ENCODE data around the gene COX17. TPM values are rescaled to one million over a fixed set of nuclear protein-coding genes. Genes with fewer than 3 reads are reported as not detected.

COX17 gene
- polyA plus RNA-seq, 1 of the 3 experiments (the other 2 are of a cell fraction): 21.5 TPM

DNA sequence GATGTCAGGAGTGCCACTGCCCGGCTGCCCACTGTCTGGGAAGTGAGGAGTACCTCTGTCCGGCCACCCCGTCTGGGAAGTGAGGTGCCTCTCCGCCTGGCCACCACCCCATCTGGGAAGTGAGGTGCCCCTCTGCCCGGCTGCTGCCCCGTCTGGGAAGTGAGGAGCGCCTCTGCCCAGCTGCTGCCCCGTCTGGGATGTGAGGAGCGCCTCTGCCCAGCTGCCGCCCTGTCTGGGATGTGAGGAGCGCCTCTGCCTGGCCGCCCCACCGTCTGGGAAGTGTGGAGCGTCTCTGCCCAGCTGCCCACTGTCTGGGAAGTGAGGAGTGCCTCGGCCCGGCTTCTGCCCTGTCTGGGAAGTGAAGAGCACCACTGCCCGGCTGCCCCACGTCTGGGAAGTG is 3.3 kb downstream of the COX17 start:
- H3K27me3 ChIP-seq (ENCODE audit: insufficient read depth): no peaks in the 10 kb centered on the region
- H3K9me3 ChIP-seq: no peaks in the 10 kb centered on the region
- TF ChIP-seq FOXM1 (IDR thresholded peaks at IDR 0.05; ENCODE audit: low read depth) (no peak), NRF1 (IDR thresholded peaks at IDR 0.05; ENCODE audit: low read depth, low read length) (no peak), CHD2 (IDR thresholded peaks at IDR 0.05; ENCODE audit: low read length, partially characterized antibody) (no peak), SMC3 (IDR thresholded peaks at IDR 0.05; ENCODE audit: low read depth, low read length) (no peak), TCF12 (IDR thresholded peaks at IDR 0.05) (no peak), RFX5 (IDR thresholded peaks at IDR 0.05; ENCODE audit: low read length) (no peak), EZH2phosphoT487 (IDR thresholded peaks at IDR 0.05; ENCODE audit: borderline replicate concordance, low read depth) (no peak), GABPA (IDR thresholded peaks at IDR 0.05; ENCODE audit: low read depth) (no peak), FOXJ3 (CRISPR knock-in tag; IDR thresholded peaks at IDR 0.05) (no peak)
- H4K20me1 ChIP-seq (ENCODE audit: insufficient read depth): no peaks in the 10 kb centered on the region
- no peak for DNase-seq
- H3K79me2 ChIP-seq (ENCODE audit: insufficient read depth): peaks cover 8% of the 10 kb centered on the region; the same call in 1 of the 2 replicates
- no peak overlapping the region for H3K27ac ChIP-seq (ENCODE audit: low read depth in 2 of 2, low read length in 1 of 2)
- H3K9ac ChIP-seq: no peak overlapping the region
- H3K4me1 ChIP-seq (ENCODE audit: control insufficient read depth in 1 of 2, insufficient read depth in 2 of 2, low read depth in 1 of 2, low read length in 1 of 2): peaks cover 8 to 14% of the 10 kb centered on the region in 2 experiments; a peak in 3 of 4 replicates
- ChIA-PET POLR2A (interaction anchor here (3.0 kb wide), 1 partner anchor 13 kb away, joined by 11 read pairs; the partner anchor contains the start of gene POPDC2), CTCF (no interaction called here)
- WGBS (ENCODE audit: low lambda C conversion rate): 89% methylated on average over 17 of the region's 18 CpGs
- H3K36me3 ChIP-seq (replicated peaks in 1 of 2; ENCODE audit: control insufficient read depth in 1 of 2, insufficient read depth in 2 of 2, low read length in 1 of 2): peaks cover 8 to 11% of the 10 kb centered on the region in 2 experiments
- H3F3A ChIP-seq (replicated peaks; ENCODE audit: insufficient read depth): no peaks in the 10 kb centered on the region
- no peak overlapping the region for H3K4me3 ChIP-seq (ENCODE audit: low read depth in 2 of 2, low read length in 1 of 2)
- no peak overlapping the region for H2AFZ ChIP-seq (ENCODE audit: low read depth)
- no peak overlapping the region for H3K4me2 ChIP-seq
- H3K9me2 ChIP-seq: no peaks in the 10 kb centered on the region

DNA sequence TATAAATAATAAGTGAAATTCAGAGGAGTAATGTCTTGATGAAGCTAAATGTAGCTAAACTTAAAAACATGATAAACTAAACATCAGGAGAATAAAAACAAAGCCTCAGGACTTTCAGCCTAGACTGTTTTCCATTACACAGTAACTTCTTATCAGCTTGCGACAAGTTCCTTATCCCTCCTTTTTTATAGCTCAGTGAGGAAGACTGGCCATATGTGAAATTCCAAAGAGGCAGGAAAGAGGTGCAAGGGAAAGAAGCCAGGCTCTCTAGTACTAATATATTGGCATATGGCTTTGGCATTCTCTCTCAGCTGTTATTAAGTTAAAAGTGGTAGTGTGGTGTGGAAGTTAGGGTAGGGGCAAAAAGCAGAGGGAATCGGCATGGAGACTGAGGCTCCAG is 4.4 kb downstream of the COX17 start:
- no peak overlapping the region for H3K9ac ChIP-seq
- POLR2A ChIA-PET: interaction anchor here (0.9 kb wide), 1 partner anchor 10 kb away, joined by 3 read pairs; no protein-coding TSS in a partner anchor
- peaks cover 8% of the 10 kb centered on the region; the same call in 1 of the 2 replicates for H3K79me2 ChIP-seq (ENCODE audit: insufficient read depth)
- H4K20me1 ChIP-seq (ENCODE audit: insufficient read depth): no peaks in the 10 kb centered on the region
- H3K4me3 ChIP-seq (ENCODE audit: low read depth in 2 of 2, low read length in 1 of 2): no peak overlapping the region
- peaks cover 8 to 11% of the 10 kb centered on the region in 2 experiments for H3K36me3 ChIP-seq (replicated peaks in 1 of 2; ENCODE audit: control insufficient read depth in 1 of 2, insufficient read depth in 2 of 2, low read length in 1 of 2)
- H3K4me1 ChIP-seq (ENCODE audit: control insufficient read depth in 1 of 2, insufficient read depth in 2 of 2, low read depth in 1 of 2, low read length in 1 of 2): peaks cover 8 to 14% of the 10 kb centered on the region in 2 experiments; a peak in 3 of 4 replicates
- no peaks in the 10 kb centered on the region for H3K9me2 ChIP-seq
- H3F3A ChIP-seq (replicated peaks; ENCODE audit: insufficient read depth): no peaks in the 10 kb centered on the region
- peak overlapping the region in 1 of 2 experiments; percentile 25; a peak in 2 of 4 replicates for H3K27ac ChIP-seq (ENCODE audit: low read depth in 2 of 2, low read length in 1 of 2)
- H3K9me3 ChIP-seq: no peaks in the 10 kb centered on the region
- no peak overlapping the region for H2AFZ ChIP-seq (ENCODE audit: low read depth)
- 93% methylated on average over 2 of the region's 2 CpGs for WGBS (ENCODE audit: low lambda C conversion rate)
- no peak overlapping the region for H3K4me2 ChIP-seq
- no peak for DNase-seq
- CTCF ChIA-PET: interaction anchor here (1.1 to 2.0 kb wide), 6 partner anchors 8 to 398 kb away, joined by 3 to 12 read pairs (median 4); no protein-coding TSS in a partner anchor
- H3K27me3 ChIP-seq (ENCODE audit: insufficient read depth): no peaks in the 10 kb centered on the region
- TF ChIP-seq POLR2AphosphoS5 (IDR thresholded peaks at IDR 0.05; ENCODE audit: low read depth, low read length) (no peak), JUND (IDR thresholded peaks at IDR 0.05) (no peak), NFIC (IDR thresholded peaks at IDR 0.05; ENCODE audit: borderline replicate concordance) (no peak), CHD2 (IDR thresholded peaks at IDR 0.05; ENCODE audit: low read length, partially characterized antibody) (no peak), ELF1 (IDR thresholded peaks at IDR 0.05) (no peak), TEAD4 (IDR thresholded peaks at IDR 0.05; ENCODE audit: borderline replicate concordance, insufficient read depth) (no peak), SIN3A (IDR thresholded peaks at IDR 0.05; ENCODE audit: borderline replicate concordance, low read depth, low read length) (no peak), GABPA (IDR thresholded peaks at IDR 0.05; ENCODE audit: low read depth) (no peak), TCF12 (IDR thresholded peaks at IDR 0.05) (no peak), RAD21 (IDR thresholded peaks at IDR 0.05; ENCODE audit: low read length) (no peak), RCOR1 (IDR thresholded peaks at IDR 0.05; ENCODE audit: low read length) (no peak)
- TF ChIP-seq, protein P1, sequence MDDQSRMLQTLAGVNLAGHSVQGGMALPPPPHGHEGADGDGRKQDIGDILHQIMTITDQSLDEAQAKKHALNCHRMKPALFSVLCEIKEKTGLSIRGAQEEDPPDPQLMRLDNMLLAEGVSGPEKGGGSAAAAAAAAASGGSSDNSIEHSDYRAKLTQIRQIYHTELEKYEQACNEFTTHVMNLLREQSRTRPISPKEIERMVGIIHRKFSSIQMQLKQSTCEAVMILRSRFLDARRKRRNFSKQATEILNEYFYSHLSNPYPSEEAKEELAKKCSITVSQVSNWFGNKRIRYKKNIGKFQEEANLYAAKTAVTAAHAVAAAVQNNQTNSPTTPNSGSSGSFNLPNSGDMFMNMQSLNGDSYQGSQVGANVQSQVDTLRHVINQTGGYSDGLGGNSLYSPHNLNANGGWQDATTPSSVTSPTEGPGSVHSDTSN (IDR thresholded peaks at IDR 0.05): no peak
- TF ChIP-seq, protein P2, sequence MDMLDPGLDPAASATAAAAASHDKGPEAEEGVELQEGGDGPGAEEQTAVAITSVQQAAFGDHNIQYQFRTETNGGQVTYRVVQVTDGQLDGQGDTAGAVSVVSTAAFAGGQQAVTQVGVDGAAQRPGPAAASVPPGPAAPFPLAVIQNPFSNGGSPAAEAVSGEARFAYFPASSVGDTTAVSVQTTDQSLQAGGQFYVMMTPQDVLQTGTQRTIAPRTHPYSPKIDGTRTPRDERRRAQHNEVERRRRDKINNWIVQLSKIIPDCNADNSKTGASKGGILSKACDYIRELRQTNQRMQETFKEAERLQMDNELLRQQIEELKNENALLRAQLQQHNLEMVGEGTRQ (IDR thresholded peaks at IDR 0.05; ENCODE audit: borderline replicate concordance, low read depth, low read length): no peak
- TF ChIP-seq, protein P3, sequence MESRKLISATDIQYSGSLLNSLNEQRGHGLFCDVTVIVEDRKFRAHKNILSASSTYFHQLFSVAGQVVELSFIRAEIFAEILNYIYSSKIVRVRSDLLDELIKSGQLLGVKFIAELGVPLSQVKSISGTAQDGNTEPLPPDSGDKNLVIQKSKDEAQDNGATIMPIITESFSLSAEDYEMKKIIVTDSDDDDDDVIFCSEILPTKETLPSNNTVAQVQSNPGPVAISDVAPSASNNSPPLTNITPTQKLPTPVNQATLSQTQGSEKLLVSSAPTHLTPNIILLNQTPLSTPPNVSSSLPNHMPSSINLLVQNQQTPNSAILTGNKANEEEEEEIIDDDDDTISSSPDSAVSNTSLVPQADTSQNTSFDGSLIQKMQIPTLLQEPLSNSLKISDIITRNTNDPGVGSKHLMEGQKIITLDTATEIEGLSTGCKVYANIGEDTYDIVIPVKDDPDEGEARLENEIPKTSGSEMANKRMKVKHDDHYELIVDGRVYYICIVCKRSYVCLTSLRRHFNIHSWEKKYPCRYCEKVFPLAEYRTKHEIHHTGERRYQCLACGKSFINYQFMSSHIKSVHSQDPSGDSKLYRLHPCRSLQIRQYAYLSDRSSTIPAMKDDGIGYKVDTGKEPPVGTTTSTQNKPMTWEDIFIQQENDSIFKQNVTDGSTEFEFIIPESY (IDR thresholded peaks at IDR 0.05; ENCODE audit: borderline replicate concordance, low read depth): no peak
